ENCODE data around the gene KIF3B.
"Not testable (repeated sequence)": the region's sequence is repeated elsewhere in the genome, so short reads cannot be mapped to it uniquely, and the experiment has no call there.

Gene KIF3B

DNA sequence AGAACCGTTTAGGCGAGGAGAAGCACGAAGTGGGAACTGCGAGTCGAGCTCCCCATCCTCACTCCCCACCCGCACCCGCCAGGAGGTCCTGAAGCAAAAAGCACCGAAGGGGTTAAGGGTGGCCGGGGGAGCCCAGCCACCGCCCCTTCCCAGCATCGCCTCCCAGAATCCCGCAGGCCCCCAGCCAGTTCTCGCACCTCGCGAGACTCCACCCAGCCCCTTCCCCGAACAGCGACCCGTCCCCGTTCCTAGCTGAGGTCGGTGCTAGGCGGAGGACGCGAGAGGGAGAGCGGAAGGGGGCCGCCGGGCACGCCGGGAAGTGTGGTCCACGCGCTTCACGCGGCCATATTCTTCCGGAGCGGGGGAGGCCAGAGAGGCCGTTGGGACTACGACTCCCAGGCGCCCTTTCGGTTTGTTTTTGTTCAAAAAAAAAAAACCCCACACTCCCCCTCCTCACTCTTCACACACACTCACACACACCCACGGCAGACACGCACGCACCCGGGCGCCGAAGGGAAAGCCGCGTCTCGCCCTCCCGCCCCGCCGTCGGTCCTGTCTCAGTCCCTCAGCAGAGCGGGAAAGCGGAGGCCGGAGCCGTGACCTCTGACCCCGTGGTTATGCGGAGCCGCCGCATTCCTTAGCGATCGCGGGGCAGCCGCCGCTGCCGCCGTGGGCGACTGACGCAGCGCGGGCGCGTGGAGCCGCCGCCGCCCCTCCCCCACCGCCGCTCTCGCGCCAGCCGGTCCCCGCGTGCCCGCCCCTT, 80.6 kb downstream of the KIF3B start, which contains the start of gene ASXL1:
Gene ASXL1 (plus strand): TSS at position 463 of the 763 bp plus-strand sequence. CDS start 445 bp downstream, outside the sequence.
- DNase-seq, result peak; percentile 100

DNA sequence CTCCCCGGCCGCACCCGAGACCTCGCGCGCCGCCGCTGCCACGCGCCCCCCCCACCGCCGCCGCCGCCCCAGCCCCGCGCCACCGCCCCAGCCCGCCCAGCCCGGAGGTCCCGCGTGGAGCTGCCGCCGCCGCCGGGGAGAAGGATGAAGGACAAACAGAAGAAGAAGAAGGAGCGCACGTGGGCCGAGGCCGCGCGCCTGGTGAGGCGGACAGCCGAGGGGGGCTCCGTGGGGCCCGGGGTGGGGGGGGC, 81.1 kb downstream of the KIF3B start:
- DNase-seq, result no peak

GRCh38 chr20:32358883-32359632, 81.6 kb downstream of the KIF3B start:
- DNase-seq, result peak; percentile 86

DNA sequence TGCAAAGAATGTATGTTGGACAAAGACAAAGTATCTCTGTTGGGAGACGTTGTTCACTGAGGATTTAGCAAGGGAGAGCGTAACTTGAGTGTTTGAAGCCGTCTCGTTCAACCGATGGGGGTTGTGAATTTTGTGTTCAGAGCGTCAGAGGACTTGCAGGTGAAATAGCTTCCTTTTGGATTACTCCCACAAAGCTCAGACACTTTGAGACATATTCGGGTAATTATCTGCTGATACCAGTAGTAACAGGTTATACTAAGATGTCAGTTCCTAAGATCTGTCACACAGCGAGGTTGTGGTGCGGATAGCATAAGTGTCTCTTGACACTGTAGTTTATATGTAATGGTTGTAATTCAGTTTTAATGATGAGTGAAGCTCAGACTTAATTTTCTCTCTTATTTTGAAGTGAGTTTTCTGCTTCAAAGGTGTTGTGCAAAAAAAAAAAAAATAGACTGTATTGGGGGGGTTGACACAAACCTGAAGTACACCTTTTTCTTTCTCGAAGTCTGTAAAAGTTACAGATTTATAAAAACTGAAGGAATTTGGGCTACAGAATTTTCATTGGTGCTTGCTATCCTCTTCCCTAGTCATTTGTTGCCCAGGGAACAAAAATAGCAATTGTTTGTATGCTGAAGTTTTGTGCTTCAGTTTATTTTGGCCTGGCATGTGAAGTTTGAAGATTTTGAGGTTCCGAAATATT, 82.3 kb downstream of the KIF3B start:
- DNase-seq, result no peak

DNA sequence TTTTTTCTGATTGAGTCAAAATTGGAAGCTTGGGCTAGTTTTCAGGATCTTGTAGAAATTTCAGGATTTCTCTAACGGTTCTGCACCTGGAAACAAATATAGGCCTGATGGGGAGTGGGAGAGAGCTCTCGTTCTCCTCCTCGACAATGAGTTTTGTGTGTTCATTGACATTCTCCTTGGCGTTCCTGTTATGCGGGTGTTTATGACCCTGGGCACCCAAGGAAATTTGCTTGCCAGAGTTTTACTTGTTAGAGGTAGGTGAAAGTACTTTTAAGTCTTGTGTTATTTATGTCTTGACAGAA, 82.8 kb downstream of the KIF3B start:
- no peak for DNase-seq

DNA sequence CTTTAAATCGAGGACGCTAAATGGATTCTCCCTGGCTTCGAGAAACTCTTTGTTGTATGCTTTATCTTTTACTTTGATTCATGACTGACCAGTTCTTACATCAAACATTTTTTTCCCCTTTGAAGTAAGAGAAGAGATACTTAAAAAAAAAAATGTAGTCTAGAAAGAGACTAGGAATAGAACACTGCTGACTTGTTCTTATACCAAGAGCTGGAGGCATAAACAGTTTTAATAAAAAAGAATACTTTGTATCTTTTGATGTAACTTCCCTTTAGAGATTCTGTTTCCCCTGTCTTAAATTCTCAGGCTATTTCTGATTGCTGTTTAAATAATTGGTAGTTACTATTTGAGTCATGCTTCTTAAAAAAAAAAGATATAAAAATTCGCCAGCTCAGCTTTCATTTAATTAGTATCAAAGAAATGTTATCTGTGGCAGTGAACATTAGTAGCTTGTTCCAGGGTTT, 85.5 kb downstream of the KIF3B start:
- DNase-seq, result no peak

GRCh38 chr20:32363492-32363891, 86.0 kb downstream of the KIF3B start:
- DNase-seq, result no peak

DNA sequence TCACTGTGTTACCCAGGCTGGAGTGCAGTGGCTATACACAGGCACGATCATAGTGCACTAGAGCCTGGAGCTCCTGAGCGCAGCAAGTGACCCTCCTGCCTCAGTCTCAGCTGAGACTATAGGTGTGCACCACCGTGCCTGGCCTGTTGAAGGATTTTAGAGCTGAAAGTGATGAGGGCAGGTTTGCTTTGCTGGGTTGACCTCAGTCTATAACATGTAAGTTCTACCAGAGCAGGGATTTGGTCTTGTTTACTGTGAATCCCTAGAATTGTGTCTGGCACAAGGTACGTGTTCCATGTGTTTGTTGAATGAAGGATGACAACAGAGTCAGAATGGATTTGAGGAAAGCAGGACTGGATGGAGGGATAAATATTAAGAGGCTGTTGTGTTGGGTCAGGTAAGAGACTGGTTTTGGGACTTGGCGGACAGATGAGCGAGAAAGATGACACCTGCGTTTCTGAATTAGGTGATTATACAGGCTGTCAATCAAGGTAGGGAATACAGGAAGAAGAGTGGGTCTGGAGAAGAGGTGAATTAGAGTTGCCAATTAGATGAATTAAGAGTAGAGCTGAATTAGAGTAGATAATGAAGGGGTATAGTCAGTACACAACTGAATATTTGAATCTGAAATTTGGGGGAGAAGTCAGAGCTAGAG, 87.2 kb downstream of the KIF3B start:
- DNase-seq, result no peak

DNA sequence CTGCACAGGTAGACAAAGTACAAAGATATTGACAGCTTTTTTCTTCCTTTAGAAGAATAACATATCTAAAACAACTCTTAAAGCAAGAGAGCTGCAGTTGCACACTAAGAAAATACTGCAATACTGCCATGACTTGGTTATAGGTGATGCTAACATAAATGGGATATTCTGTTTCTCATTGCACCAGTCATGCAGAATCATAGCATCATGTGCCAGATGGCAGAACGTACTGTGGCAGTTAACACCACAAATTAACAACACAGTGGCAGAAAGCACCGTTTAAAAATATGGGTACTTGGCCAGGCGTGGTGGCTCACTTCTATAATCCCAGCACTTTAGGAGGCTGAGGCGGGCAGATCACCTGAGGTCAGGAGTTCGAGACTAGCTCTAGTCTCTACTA, 88.1 kb downstream of the KIF3B start:
- no peak for DNase-seq

DNA sequence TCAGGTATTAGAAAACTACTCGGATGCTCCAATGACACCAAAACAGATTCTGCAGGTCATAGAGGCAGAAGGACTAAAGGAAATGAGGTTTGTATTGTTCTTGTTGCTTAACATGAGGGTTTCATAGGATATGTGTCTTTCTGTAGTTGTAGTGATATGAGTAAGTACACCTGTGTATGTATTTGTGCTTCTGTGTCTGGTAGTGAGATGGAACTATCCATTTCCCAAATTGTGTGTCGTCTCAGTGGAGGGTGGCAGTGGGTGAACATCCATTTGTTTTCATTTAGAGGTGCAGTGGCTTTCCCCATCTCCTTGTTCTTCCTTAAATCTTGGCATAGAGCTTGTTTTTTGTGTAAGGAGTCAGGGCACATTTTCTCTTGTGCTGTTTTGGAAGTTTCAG, 88.9 kb downstream of the KIF3B start:
- DNase-seq, result no peak

GRCh38 chr20:32368323-32368722, 90.9 kb downstream of the KIF3B start:
- no peak for DNase-seq

GRCh38 chr20:32368925-32369324, 91.5 kb downstream of the KIF3B start:
- no peak for DNase-seq

DNA sequence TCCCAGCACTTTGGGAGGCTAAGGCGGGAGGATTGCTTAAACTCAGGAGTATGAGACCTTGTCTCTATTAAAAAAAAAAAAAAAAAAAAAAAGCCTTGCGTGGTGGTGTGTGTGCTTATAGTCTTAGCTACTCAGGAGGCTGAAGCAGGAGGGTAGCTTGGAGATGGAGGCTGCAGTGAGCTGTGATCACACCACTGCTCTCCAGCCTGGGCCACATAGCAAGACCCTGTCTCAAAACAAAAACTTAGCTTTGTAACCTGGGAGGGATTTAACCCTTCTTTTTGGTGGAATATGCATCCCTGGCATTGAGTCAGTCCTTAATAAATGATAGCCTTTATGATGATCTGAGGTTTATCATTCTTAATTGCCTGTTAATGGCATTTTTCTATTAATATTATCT, 93.4 kb downstream of the KIF3B start:
- DNase-seq, result no peak

DNA sequence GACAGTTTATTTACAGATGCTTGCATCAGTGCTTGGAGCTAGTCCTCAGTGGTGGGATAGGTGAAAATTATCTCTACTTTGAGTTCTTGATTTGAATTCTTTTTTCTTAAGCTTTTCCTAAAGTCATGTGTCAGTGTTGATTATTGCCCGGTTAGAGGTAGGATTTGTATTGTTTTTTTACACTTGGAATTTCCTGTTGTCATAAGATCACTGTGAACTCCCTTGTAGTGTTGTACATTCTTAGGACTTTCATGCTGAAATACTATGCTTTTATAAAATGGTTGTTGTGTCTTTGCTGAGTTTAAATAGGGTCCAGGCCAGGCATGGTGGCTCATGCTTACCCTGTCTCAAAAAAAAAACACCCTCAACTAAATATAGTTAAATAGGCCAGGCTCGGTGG, 101.0 kb downstream of the KIF3B start:
- DNase-seq, result no peak

GRCh38 chr20:32380037-32380436, 102.6 kb downstream of the KIF3B start:
- DNase-seq, result not testable (repeated sequence)

DNA sequence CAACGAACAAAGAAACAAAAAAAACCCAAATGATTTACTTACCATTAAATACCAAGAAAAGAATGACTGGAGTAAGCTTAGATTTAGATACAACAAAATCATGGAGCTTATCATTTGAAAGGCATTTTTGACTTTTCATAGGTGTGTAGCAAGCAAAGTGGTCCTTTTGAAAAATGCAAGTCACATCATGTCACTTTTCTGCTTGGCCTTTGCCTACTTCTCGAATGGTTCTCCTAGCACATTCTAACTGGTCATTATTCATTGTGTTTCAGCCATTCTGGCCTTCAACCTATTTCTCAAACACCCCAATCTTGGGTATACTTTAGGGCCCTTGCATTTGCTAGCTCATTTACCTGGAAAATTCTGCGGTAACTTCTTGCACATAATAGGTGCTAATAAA, 103.3 kb downstream of the KIF3B start:
- DNase-seq, result no peak

- no peak for DNase-seq
Observed at GRCh38 chr20:32382102-32382950, 104.9 kb downstream of the KIF3B start.

DNA sequence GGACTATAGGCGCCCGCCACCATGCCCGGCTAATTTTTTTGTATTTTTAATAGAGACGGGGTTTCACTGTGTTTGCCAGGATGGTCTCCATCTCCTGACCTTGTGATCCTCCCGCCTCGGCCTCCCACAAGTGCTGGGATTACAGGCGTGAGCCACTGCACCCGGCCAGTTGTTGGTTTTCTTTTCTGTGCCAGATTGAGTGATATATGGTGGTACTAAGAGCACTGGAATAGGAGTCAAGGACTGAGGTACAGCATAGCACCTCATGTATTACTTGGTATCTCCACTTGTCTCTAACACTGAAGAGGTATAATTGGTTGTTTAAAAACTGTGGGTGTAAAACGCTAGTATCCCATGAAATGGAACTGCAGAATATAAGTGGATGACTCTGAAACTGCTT, 106.0 kb downstream of the KIF3B start:
- not testable (repeated sequence) for DNase-seq
